Measurements from ENCODE around the gene ZNF516.

ZNF516 gene

GRCh38 chr18:76468345-76469304 is 26.4 kb downstream of the ZNF516 start:
- no peaks in the 10 kb centered on the region for H3K27me3 ChIP-seq (ENCODE audit: control insufficient read depth, insufficient read depth, low read length)
- H3K27ac ChIP-seq: no peak overlapping the region
- no peak overlapping the region for H2AFZ ChIP-seq
- no peaks in the 10 kb centered on the region for H3K36me3 ChIP-seq (ENCODE audit: control insufficient read depth, insufficient read depth, low read length)
- no peaks in the 10 kb centered on the region for H3K9me3 ChIP-seq (ENCODE audit: control insufficient read depth, low read length)
- no peak overlapping the region for H3K9ac ChIP-seq
- no peak overlapping the region for H3K4me3 ChIP-seq (ENCODE audit: low read depth, low read length)
- H3K4me1 ChIP-seq: no peaks in the 10 kb centered on the region
- TF ChIP-seq, protein P1, sequence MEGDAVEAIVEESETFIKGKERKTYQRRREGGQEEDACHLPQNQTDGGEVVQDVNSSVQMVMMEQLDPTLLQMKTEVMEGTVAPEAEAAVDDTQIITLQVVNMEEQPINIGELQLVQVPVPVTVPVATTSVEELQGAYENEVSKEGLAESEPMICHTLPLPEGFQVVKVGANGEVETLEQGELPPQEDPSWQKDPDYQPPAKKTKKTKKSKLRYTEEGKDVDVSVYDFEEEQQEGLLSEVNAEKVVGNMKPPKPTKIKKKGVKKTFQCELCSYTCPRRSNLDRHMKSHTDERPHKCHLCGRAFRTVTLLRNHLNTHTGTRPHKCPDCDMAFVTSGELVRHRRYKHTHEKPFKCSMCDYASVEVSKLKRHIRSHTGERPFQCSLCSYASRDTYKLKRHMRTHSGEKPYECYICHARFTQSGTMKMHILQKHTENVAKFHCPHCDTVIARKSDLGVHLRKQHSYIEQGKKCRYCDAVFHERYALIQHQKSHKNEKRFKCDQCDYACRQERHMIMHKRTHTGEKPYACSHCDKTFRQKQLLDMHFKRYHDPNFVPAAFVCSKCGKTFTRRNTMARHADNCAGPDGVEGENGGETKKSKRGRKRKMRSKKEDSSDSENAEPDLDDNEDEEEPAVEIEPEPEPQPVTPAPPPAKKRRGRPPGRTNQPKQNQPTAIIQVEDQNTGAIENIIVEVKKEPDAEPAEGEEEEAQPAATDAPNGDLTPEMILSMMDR (IDR thresholded peaks at IDR 0.05): no peak
- H3K4me2 ChIP-seq (ENCODE audit: low read length): no peak overlapping the region
- H3K79me2 ChIP-seq: peaks cover 60% of the 10 kb centered on the region

DNA sequence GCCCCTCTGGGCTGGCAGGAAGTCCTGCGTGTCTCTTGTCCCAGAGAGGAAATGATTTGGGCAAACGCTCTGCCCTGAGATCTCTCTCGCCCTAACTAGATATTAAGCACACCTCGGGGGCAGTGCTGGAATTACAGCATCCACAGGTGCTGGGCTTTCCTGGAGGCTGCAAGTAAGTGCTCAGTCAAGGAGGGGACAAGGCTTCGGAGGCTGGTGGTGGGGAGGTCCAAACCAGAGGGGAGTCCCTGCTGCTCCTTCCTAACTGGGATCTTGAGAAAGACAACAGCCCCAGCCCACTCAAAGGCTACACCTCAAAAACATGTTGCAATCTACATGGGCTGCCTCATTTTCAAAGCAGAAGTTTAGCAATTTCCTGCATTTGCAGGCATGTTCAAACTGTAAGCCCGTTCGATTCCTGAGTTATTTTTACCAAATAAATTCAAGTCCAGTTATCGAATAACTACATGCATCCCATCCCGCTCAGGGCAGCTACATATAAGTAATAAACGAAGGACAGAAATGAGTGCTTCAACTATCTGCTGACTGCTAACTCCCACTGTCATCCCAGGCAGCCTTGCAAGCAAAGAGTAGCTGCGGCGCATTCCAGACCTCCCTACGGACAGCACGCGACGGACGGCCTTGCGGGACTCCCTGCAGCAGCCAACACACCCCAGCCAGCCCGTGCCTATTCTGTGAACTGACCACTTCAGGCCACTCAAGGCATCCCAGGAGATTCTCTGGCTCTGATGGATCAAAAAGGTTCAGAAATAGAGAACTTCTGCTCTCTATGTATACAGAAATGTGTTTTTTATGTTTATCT is 27.5 kb downstream of the ZNF516 start:
- Histone ChIP-seq H3K4me1 (no peaks in the 10 kb centered on the region), H3K79me2 (peaks cover 62% of the 10 kb centered on the region), H3K9ac (no peak overlapping the region), H3K4me3 (ENCODE audit: low read depth, low read length) (no peak overlapping the region), H3K4me2 (ENCODE audit: low read length) (no peak overlapping the region), H3K36me3 (ENCODE audit: control insufficient read depth, insufficient read depth, low read length) (no peaks in the 10 kb centered on the region), H2AFZ (no peak overlapping the region), H3K27ac (no peak overlapping the region), H3K9me3 (ENCODE audit: control insufficient read depth, low read length) (no peaks in the 10 kb centered on the region), H3K27me3 (ENCODE audit: control insufficient read depth, insufficient read depth, low read length) (no peaks in the 10 kb centered on the region)
- TF ChIP-seq, protein P1 (IDR thresholded peaks at IDR 0.05): no peak

DNA sequence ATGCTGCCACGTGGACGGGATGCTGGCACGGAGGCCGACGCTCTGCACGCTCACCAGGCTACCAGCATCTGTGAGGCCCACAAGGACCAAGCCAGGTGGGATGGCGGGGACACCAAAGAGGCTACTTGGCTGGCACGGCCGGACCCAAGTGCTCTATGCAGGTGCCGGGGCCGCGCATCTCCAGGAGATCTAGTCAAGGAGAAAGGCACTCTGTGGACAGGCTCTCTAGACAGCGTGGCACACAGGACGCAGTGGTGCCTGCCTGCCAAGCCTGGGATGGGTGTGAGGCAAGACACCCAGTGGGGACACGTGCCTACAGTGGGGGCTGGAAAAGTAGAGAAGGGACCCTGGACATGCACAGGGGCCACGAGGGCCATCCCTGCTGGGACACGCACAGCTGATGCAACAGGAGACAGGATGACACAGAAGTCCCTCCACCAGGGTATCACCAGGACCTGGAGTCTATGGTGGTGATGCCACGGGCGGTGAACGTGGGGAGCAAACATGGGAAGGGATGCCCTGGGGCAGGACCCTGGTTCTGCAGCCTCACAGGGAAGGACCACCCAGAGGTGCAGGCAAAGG is 28.5 kb downstream of the ZNF516 start:
- Histone ChIP-seq H3K4me2 (ENCODE audit: low read length) (no peak overlapping the region), H3K9ac (no peak overlapping the region), H3K79me2 (peaks cover 59% of the 10 kb centered on the region), H3K9me3 (ENCODE audit: control insufficient read depth, low read length) (no peaks in the 10 kb centered on the region), H2AFZ (no peak overlapping the region), H3K27ac (no peak overlapping the region), H3K27me3 (ENCODE audit: control insufficient read depth, insufficient read depth, low read length) (no peaks in the 10 kb centered on the region), H3K4me1 (no peaks in the 10 kb centered on the region), H3K36me3 (ENCODE audit: control insufficient read depth, insufficient read depth, low read length) (no peaks in the 10 kb centered on the region), H3K4me3 (ENCODE audit: low read depth, low read length) (no peak overlapping the region)
- TF ChIP-seq, protein P1 (IDR thresholded peaks at IDR 0.05): no peak

DNA sequence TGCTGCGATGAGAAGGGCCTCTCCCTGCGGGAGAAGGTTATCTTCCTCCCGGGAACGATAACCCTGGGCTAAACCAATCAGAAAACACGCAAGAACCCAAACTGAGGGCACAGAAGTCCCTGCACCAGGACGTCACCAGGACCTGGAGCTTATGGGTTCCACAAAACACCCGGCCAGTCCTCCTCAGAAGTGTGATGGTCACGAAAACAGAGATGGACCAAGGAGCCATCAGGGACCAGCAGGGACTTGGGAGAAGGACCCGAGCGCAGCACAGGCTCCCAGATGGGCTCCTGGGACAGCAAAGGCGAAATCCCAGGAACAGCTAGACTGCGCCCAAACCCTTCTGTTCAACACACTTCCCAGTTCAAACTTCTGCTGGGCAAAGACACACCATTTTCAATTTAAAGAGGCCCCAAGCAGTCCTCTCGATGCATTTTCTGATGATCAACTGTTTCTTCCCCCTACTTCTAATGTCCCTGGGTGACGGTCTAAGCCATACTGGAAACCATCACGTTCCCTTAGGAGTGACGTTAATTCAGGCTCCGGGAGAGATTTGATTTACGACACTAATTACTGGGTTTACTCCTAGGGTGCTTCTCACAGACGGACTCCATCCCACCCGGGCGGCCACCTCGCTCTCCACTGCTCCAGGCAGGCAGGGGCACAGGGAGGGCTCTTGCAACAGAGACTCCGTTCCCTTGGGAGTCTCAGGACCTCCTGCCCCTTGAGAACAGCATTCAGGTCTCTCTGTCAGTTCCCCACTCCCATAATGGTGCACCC is 29.2 kb downstream of the ZNF516 start:
- H3K36me3 ChIP-seq (ENCODE audit: control insufficient read depth, insufficient read depth, low read length): no peaks in the 10 kb centered on the region
- no peak overlapping the region for H3K9ac ChIP-seq
- no peak overlapping the region for H3K4me2 ChIP-seq (ENCODE audit: low read length)
- no peak overlapping the region for H3K4me3 ChIP-seq (ENCODE audit: low read depth, low read length)
- H2AFZ ChIP-seq: no peak overlapping the region
- no peak overlapping the region for H3K27ac ChIP-seq
- H3K79me2 ChIP-seq: peaks cover 60% of the 10 kb centered on the region
- no peaks in the 10 kb centered on the region for H3K4me1 ChIP-seq
- TF ChIP-seq, protein P1 (IDR thresholded peaks at IDR 0.05): no peak
- H3K27me3 ChIP-seq (ENCODE audit: control insufficient read depth, insufficient read depth, low read length): no peaks in the 10 kb centered on the region
- no peaks in the 10 kb centered on the region for H3K9me3 ChIP-seq (ENCODE audit: control insufficient read depth, low read length)
